Stomach (tissue), 4 donors: ENCODE data around the gene TEX9.

ENCODE experiments used
- EP300 ChIP-seq: sonication (generic); formaldehyde crosslinking; IDR thresholded peaks from one replicate; pipeline ENCODE4 v1.6.1; 2017; ENCODE audit warnings: antibody characterized with exemption
- POLR2A ChIP-seq, 4 donors: fragments of 450-650 bp; IDR thresholded peaks; one replicate each; pipeline ENCODE4 v1.6.1; 2016; ENCODE audit warnings: antibody characterized with exemption in 4 of 4, control low read depth in 2 of 4, mild to moderate bottlenecking in 1 of 4, moderate library complexity in 1 of 4
- TF ChIP-seq, protein P1 (sequence below), 7 experiments: fragments of 450-650 bp in 4 of 7; fragments of 200-600 bp in 3 of 7; sonication (generic) in 3 of 7; IDR thresholded peaks; one replicate each; pipeline ENCODE4 v1.5.1; 2016 to 2019; ENCODE audit warnings: antibody characterized with exemption in 7 of 7, control low read depth in 2 of 7, mild to moderate bottlenecking in 1 of 7

- no peak for TF ChIP-seq POLR2A (IDR thresholded peaks at IDR 0.05)
- TF ChIP-seq, protein P1, sequence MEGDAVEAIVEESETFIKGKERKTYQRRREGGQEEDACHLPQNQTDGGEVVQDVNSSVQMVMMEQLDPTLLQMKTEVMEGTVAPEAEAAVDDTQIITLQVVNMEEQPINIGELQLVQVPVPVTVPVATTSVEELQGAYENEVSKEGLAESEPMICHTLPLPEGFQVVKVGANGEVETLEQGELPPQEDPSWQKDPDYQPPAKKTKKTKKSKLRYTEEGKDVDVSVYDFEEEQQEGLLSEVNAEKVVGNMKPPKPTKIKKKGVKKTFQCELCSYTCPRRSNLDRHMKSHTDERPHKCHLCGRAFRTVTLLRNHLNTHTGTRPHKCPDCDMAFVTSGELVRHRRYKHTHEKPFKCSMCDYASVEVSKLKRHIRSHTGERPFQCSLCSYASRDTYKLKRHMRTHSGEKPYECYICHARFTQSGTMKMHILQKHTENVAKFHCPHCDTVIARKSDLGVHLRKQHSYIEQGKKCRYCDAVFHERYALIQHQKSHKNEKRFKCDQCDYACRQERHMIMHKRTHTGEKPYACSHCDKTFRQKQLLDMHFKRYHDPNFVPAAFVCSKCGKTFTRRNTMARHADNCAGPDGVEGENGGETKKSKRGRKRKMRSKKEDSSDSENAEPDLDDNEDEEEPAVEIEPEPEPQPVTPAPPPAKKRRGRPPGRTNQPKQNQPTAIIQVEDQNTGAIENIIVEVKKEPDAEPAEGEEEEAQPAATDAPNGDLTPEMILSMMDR (IDR thresholded peaks at IDR 0.05) = no peak
- no peak for TF ChIP-seq EP300
Measured at GRCh38 chr15:56349554-56349953, 15.7 kb upstream of the TEX9 start.
